GM12801 (cell line): Measurements from ENCODE around the gene ANKZF1.

Experiments used
- TF ChIP-seq, protein P1 (sequence below): IDR thresholded peaks from one replicate; pipeline ENCODE4 v1.5.1; 2011; ENCODE audit warnings: control low read depth; ENCODE audit not compliant: insufficient read length; ENCODE audit errors: extremely low read depth

Gene ANKZF1

DNA sequence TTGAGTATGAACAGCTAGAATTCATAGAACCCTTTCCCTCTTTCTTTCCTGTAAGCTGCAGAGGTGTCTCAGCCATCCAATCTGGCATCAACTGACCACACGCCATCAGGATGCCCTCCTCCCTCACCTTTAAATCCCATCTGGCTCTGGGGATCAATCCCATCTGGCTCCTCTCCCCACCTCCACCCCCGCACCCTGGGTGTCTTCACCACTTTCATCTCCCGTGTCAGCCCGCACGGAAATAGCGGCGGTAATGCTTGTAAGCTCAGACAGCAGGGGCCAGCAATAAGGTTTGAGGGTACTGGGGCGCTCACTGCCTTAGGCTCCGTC, 22.9 kb downstream of the ANKZF1 start:
- TF ChIP-seq, protein P1, sequence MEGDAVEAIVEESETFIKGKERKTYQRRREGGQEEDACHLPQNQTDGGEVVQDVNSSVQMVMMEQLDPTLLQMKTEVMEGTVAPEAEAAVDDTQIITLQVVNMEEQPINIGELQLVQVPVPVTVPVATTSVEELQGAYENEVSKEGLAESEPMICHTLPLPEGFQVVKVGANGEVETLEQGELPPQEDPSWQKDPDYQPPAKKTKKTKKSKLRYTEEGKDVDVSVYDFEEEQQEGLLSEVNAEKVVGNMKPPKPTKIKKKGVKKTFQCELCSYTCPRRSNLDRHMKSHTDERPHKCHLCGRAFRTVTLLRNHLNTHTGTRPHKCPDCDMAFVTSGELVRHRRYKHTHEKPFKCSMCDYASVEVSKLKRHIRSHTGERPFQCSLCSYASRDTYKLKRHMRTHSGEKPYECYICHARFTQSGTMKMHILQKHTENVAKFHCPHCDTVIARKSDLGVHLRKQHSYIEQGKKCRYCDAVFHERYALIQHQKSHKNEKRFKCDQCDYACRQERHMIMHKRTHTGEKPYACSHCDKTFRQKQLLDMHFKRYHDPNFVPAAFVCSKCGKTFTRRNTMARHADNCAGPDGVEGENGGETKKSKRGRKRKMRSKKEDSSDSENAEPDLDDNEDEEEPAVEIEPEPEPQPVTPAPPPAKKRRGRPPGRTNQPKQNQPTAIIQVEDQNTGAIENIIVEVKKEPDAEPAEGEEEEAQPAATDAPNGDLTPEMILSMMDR, result no peak

DNA sequence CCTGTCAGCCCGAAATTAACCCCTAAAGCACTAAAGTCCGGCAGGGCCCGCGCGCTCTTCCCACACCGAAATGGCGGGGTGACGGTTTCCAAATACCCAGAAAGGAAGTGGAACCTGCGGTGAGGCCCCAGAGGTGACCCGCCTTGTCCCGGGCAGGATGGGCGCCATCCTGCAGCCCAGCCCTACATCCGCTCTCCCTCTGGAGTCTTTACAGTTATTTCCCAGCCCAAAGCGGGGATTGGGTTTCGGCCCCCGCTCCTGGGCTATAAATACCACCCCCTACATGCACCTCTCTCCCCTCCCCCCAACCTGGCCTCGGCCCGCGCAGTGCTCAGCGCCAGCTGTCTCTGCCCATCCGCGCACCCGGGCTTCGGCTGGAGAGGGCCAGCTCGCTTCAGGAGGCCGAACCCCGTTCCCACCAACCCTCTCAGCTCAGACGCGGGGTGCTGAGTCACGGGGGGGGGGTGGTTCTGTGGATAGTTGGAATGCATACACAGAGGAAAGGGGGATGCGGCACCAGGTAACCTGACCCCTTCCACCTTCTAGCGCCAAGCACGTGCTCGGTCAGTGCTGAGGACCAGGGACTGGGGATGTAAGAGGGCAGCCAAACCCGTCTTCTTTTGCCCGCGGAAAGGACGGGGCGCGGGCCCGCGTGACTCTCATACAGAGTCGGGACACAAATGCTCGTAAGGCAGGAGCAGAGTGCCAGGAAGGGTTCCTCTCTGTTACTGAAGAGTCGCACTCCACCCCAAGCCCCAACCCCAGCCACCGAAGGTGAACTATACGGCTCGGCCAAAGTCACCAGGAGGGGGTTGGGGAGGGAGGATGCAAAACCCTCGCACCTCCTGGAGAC, 23.5 kb downstream of the ANKZF1 start, which contains the start of gene TUBA4B:
TSS of gene TUBA4B (plus strand) at position 344 of the 853 bp plus-strand sequence. CDS start at position 509, 165 bp downstream.
- TF ChIP-seq, protein P1, result no peak

DNA sequence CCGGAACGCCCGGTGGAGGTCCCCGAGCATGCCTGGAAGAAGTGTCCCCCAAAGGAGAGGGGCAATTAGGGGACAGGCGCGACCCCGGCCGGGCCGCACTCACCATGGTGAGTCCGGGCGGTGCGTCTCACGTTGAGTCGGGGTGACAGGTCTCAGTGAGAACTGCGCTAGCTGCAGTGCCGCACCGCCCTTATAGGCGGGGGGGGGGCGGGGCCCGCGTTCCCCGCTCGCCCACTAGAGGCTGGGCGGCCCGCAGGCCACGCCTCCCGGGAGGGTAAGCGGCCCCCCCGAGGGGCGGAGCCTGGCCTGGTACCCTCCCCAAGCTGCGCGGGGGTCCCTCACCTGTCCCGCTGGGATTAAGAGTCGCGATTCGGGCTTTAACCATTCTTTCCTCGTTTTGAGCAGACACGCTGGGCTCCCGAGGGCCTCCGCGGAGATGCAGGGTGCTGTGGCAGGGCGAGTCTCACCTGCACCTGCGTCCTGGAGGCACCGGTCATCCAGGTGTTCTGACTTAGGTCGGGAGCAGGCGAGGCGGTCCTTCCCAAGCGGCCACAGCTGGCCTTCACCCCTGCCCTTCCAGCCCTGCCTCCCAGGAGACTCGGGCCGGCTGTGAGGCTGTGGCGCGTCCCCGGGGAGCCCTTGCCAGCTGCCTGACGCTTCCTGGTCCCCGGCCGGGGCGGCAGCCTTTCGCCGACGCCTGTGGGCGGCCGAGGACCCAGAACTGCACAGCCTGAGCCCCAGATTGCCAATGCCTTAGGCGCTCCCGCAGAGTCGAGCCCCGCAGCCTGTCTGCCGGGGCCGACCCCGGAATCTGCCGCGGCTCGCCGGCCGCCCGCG, 24.4 kb downstream of the ANKZF1 start, which contains the start of gene TUBA4A:
TSS of gene TUBA4A (minus strand) at position 166 of the 837 bp plus-strand sequence. CDS start at position 106, 60 bp downstream.
- TF ChIP-seq, protein P1, result no peak

- TF ChIP-seq, protein P1, result no peak
These were observed 25.1 kb downstream of the ANKZF1 start for GRCh38 chr2:219254590-219255201.

DNA sequence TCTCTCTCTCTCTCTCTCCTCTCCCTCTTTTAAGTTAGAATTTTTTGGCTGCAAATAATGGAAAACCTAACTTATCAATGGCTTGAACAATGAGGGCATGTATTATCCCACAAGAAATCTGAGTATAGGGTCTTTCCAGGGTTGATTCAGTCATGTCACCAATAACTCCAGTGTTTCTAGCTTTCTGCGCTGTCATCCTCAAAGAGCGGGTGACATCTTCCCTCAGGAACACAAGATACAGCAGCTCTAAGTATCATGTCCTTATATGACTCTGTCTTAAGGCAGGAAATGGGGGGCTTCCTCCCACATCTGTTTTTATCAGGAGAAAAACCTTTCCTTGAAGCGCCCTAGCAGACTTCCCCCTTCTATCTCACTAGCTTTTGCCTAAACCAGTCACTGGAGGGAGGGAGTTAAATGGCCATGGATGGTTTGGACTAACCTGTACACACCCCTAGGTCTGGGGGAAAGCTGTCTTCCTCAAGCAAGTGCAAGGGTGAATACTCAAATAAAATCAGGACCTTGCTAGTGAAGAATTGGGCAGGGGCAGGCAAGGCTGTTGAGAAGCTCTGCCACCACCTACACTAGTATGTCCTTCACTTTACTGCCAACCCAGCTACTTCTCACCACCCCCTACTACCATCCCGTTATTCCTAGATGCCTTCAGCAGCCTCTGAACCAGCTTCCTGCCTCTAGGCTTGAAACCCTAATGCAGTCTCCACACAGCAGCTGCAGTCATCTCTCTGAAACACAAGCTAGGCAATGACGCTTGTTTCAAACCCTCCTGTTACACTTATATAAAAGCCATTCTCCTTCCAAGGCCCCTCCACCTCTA, 31.6 kb downstream of the ANKZF1 start:
- TF ChIP-seq, protein P1, result no peak

DNA sequence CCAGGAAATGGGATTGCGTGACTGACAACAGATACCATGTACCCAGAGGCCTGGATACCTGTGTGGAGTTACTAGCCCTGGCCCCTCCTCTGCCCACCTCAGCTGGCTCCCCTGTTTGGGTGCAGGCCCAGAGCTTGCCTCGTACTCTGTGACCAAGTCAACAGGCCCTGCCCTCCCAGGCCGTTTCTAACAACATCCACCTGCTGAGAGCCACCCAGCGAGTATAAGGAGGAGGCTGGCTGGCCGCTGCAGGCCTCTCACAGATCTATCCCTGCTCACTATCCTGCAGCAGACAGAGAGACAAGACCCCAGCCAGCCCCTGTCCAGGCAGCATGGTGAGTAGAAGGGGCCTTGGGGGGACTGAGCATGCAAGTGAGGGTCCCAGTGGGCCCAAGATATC, 36.6 kb downstream of the ANKZF1 start:
- TF ChIP-seq, protein P1, result no peak
